Measurements from ENCODE around the gene SRPK3.
"Not testable (repeated sequence)": the region's sequence is repeated elsewhere in the genome, so short reads cannot be mapped to it uniquely, and the experiment has no call there.

SRPK3 gene

GRCh38 chrX:153814591-153815315 lies 33.9 kb downstream of the SRPK3 start:
- DNase-seq, result no peak

GRCh38 chrX:153816831-153817690 lies 36.2 kb downstream of the SRPK3 start:
- DNase-seq, result no peak

GRCh38 chrX:153818064-153818463 lies 37.2 kb downstream of the SRPK3 start:
- not testable (repeated sequence) for DNase-seq

- no peak for DNase-seq
Observed at GRCh38 chrX:153818571-153819383, 37.9 kb downstream of the SRPK3 start.

GRCh38 chrX:153819384-153820040 lies 38.7 kb downstream of the SRPK3 start:
- DNase-seq, result no peak

- DNase-seq, result no peak
Observed at GRCh38 chrX:153820601-153821000, 39.8 kb downstream of the SRPK3 start.

GRCh38 chrX:153821066-153821465 lies 40.2 kb downstream of the SRPK3 start:
- DNase-seq, result no peak

GRCh38 chrX:153824348-153824747 lies 43.5 kb downstream of the SRPK3 start:
- DNase-seq, result no peak

GRCh38 chrX:153825042-153825441 lies 44.2 kb downstream of the SRPK3 start:
- DNase-seq, result no peak

- DNase-seq, result no peak
Observed at GRCh38 chrX:153827016-153827415, 46.2 kb downstream of the SRPK3 start.

GRCh38 chrX:153827903-153828302 lies 47.1 kb downstream of the SRPK3 start:
- no peak for DNase-seq

GRCh38 chrX:153828308-153828707 lies 47.5 kb downstream of the SRPK3 start:
- no peak for DNase-seq

GRCh38 chrX:153828723-153829548 lies 48.1 kb downstream of the SRPK3 start:
- DNase-seq, result no peak

- no peak for DNase-seq
Observed at GRCh38 chrX:153829549-153829798, 48.6 kb downstream of the SRPK3 start.

- DNase-seq, result no peak
Observed at GRCh38 chrX:153829799-153830639, 49.2 kb downstream of the SRPK3 start, which contains the start of gene PDZD4. Gene PDZD4 (minus strand): TSS chrX:153830544. CDS start chrX:153830298, 246 bp downstream.

GRCh38 chrX:153830640-153831428 lies 50.0 kb downstream of the SRPK3 start:
- DNase-seq, result no peak

GRCh38 chrX:153831429-153832150 lies 50.7 kb downstream of the SRPK3 start:
- no peak for DNase-seq

GRCh38 chrX:153832728-153833127 lies 51.9 kb downstream of the SRPK3 start:
- no peak for DNase-seq

Data from left hindlimb (tissue), 1 donor.